Endothelial cell of umbilical vein (primary cell): ENCODE results near the gene RMND1. TPM values are rescaled to one million over a fixed set of nuclear protein-coding genes. Genes with fewer than 3 reads are reported as not detected.

Experiments used
- BruUV-seq: library from RNA; stranded (reverse); fragments of 400-500 nt; replicated peaks from 2 replicates; lab custom pipeline; 2021; lab: Mats Ljungman, UMichigan
- CTCF ChIA-PET: fragments of 300-600, 350-600 bp; sonication (Branson Sonifier 250); formaldehyde crosslinking; loops from one replicate; lab custom pipeline; 2021; ENCODE audit warnings: antibody characterized with exemption, inconsistent platforms; lab: Charles Lee
- POLR2A ChIA-PET: fragments of 300-600, 350-600 bp; sonication (Branson Sonifier 250); formaldehyde crosslinking; loops from one replicate; lab custom pipeline; 2021; ENCODE audit warnings: antibody characterized with exemption, inconsistent platforms; lab: Charles Lee
- DNase-seq: peaks from one replicate; pipeline ENCODE4 v3.0.0-alpha.2; 2011; ENCODE audit warnings: low read depth, low spot score
- FAIRE-seq: peaks from 2 replicates; lab custom pipeline; 2011; peaks lifted over from hg19 to GRCh38; lab: Jason Lieb, UNC
- H2AFZ ChIP-seq: 2 replicates; pipeline ENCODE4 v1.6.0; 2012; ENCODE audit warnings: low read depth, low read length, control low read depth, inconsistent platforms
- H3K27ac ChIP-seq: 2 replicates; pipeline ENCODE4 v1.5.1; 2011; ENCODE audit warnings: low read depth, mild to moderate bottlenecking, control low read depth, low read length, moderate library complexity; ENCODE audit not compliant: insufficient read depth
- H3K27me3 ChIP-seq, 2 experiments: 2 replicates each; pipeline versions ENCODE4 v1.6.0 to v1.6.1; 2011; ENCODE audit warnings: low read length in 2 of 2, mixed read lengths in 1 of 2; ENCODE audit not compliant: control insufficient read depth in 2 of 2, insufficient read depth in 2 of 2
- H3K36me3 ChIP-seq, 2 experiments: 2 replicates in 1 of 2; 3 replicates in 1 of 2; pipeline ENCODE4 v1.5.1; 2011; ENCODE audit warnings: low read length in 2 of 2, mild to moderate bottlenecking in 1 of 2, moderate library complexity in 1 of 2; ENCODE audit not compliant: control insufficient read depth in 2 of 2, insufficient read depth in 2 of 2; ENCODE audit errors: extremely low read depth in 1 of 2
- H3K4me1 ChIP-seq: 3 replicates; pipeline ENCODE4 v1.5.1; 2011; ENCODE audit warnings: mild to moderate bottlenecking, low read length; ENCODE audit not compliant: control insufficient read depth, insufficient read depth; ENCODE audit errors: extremely low read depth
- H3K4me2 ChIP-seq: 2 replicates; pipeline ENCODE4 v1.6.1; 2011; ENCODE audit warnings: low read length, control low read depth, mixed read lengths; ENCODE audit not compliant: insufficient read depth
- H3K4me3 ChIP-seq, 3 experiments: fragments of 200-600 bp in 1 of 3; sonication (generic), shearing (Covaris generic) in 1 of 3; replicated peaks in 1 of 3; 2 replicates each; pipeline ENCODE4 v1.5.1; 2011 to 2016; ENCODE audit warnings: control low read depth in 3 of 3, low read length in 3 of 3, mild to moderate bottlenecking in 2 of 3, inconsistent platforms in 1 of 3, low read depth in 1 of 3, moderate library complexity in 1 of 3; ENCODE audit not compliant: insufficient read depth in 1 of 3
- H3K79me2 ChIP-seq: 2 replicates; pipeline ENCODE4 v1.6.0; 2012; ENCODE audit warnings: low read length, inconsistent platforms; ENCODE audit not compliant: control insufficient read depth, insufficient read depth
- H3K9ac ChIP-seq: replicated peaks from 2 replicates; pipeline ENCODE3; 2011; ENCODE audit warnings: low read length, control low read depth; ENCODE audit not compliant: insufficient read depth; ENCODE audit errors: extremely low read depth
- H3K9me1 ChIP-seq: replicated peaks from 3 replicates; pipeline ENCODE4 v1.6.0; 2011; ENCODE audit warnings: mild to moderate bottlenecking, low read length; ENCODE audit not compliant: control insufficient read depth, insufficient read depth; ENCODE audit errors: extremely low read depth
- H3K9me3 ChIP-seq: replicated peaks from 2 replicates; pipeline ENCODE4 v1.5.1; 2012; ENCODE audit warnings: low read length, inconsistent platforms; ENCODE audit not compliant: control insufficient read depth, insufficient read depth
- H4K20me1 ChIP-seq: replicated peaks from 2 replicates; pipeline ENCODE3; 2011; ENCODE audit warnings: mild to moderate bottlenecking, low read length; ENCODE audit not compliant: control insufficient read depth, insufficient read depth; ENCODE audit errors: extremely low read depth
- CTCF ChIP-seq, 2 donors: IDR thresholded peaks; 1 replicate in 1 of 2; 2 replicates in 1 of 2; pipeline ENCODE4 v1.5.1; 2011; ENCODE audit warnings: low read length in 2 of 2, mild to moderate bottlenecking in 2 of 2, moderate library complexity in 2 of 2, control low read depth in 1 of 2, inconsistent platforms in 1 of 2, low read depth in 1 of 2; ENCODE audit not compliant: insufficient read depth in 1 of 2; ENCODE audit errors: extremely low read depth in 1 of 2
- EZH2 ChIP-seq: IDR thresholded peaks from 2 replicates; pipeline ENCODE4 v1.6.1; 2012; ENCODE audit warnings: borderline replicate concordance, low read depth, mild to moderate bottlenecking, moderate library complexity, low read length, inconsistent platforms; ENCODE audit not compliant: severe bottlenecking
- FOS ChIP-seq: IDR thresholded peaks from 2 replicates; pipeline ENCODE4 v1.6.1; 2011; ENCODE audit warnings: mild to moderate bottlenecking, low read length, moderate library complexity, borderline replicate concordance; ENCODE audit not compliant: insufficient read depth
- GATA2 ChIP-seq: IDR thresholded peaks from 2 replicates; pipeline ENCODE4 v1.7.0; 2011; ENCODE audit warnings: low read depth, mild to moderate bottlenecking, moderate library complexity, mixed read lengths, low read length; ENCODE audit not compliant: insufficient read length, insufficient read depth
- JUN ChIP-seq: IDR thresholded peaks from 2 replicates; pipeline ENCODE4 v1.6.1; 2011; ENCODE audit warnings: borderline replicate concordance, low read depth; ENCODE audit not compliant: insufficient read length, insufficient read depth
- MYC ChIP-seq: IDR thresholded peaks from one replicate; pipeline ENCODE4 v1.6.1; 2011; ENCODE audit warnings: mild to moderate bottlenecking, low read depth, low read length
- POLR2A ChIP-seq: IDR thresholded peaks from 2 replicates; pipeline ENCODE4 v1.6.1; 2012; ENCODE audit warnings: low read depth, mild to moderate bottlenecking, control low read depth, low read length
- POLR2AphosphoS5 ChIP-seq: IDR thresholded peaks from 2 replicates; pipeline ENCODE4 v1.6.1; 2012; ENCODE audit warnings: low read depth, mild to moderate bottlenecking, control low read depth, low read length, moderate library complexity; ENCODE audit not compliant: insufficient read depth
- dilution Hi-C: fragments of 300-500 bp; cut with MboI; formaldehyde crosslinking; loops from one replicate; pipeline ENCODE4 v1.15.0; 2019; ENCODE audit warnings: low sequenced_read_pairs; ENCODE audit not compliant: extremely low pct_ligation_motif_present
- intact Hi-C: fragments of 100-400 bp; cut with micrococcal nuclease; formaldehyde crosslinking; loops from one replicate; pipeline ENCODE4 v1.10.0; 2022
- polyA plus RNA-seq, 4 experiments: library from polyadenylated mRNA; depleted of rRNA in 3 of 4; stranded (reverse) in 3 of 4; unstranded in 1 of 4; fragments of >200 nt; gene quantifications; 2 replicates each; pipeline versions ENCODE4 v1.2.1 to v1.2.3, GENCODE V29; 2011 to 2012; ENCODE audit warnings: missing spikeins in 1 of 4
- total RNA-seq: library from RNA; stranded (reverse); gene quantifications from 2 replicates; pipeline ENCODE4 v1.2.3, GENCODE V29; 2021
- TF ChIP-seq, protein P1 (sequence below): IDR thresholded peaks from 2 replicates; pipeline ENCODE4 v1.6.1; 2011; ENCODE audit not compliant: insufficient read depth, insufficient read length

The RMND1 gene
- total and polyA plus RNA-seq, 2 donors (not counting 3 experiments of a cell fraction or from before 2014, with no cell fraction given) = 6.3 to 21.4 TPM

DNA sequence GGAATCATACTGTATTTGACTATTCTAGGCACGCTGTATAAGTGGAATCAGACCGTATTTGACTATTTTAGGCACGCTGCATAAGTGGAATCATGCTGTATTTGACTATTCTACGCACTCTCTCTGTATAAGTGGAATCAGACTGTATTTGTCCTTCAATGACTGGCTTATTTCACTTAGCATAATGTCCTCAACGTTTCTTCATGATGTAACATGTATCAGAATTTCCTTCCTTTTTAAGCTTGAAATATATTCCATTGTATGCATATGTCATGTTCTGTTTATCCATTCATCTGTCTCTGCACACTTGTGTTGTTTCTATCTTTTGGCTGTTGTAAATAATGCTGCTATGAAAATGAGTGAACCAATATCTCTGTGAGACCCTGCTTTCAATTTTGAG, 47.6 kb upstream of the RMND1 start:
- dilution Hi-C loops (no loop called here), intact Hi-C loops (no loop called here)
- Histone ChIP-seq H3K27ac (no peak overlapping the region), H3K4me3 (no peak overlapping the region), H3K9ac (no peak overlapping the region), H3K79me2 (no peaks in the 10 kb centered on the region), H3K4me1 (peaks cover 14% of the 10 kb centered on the region), H3K9me3 (no peaks in the 10 kb centered on the region), H3K4me2 (no peak overlapping the region), H2AFZ (no peak overlapping the region), H4K20me1 (no peaks in the 10 kb centered on the region), H3K27me3 (no peaks in the 10 kb centered on the region), H3K36me3 (no peaks in the 10 kb centered on the region), H3K9me1 (no peaks in the 10 kb centered on the region)
- no peak for DNase-seq
- TF ChIP-seq POLR2A (no peak), MYC (no peak), GATA2 (no peak), EZH2 (no peak), POLR2AphosphoS5 (no peak), CTCF (IDR thresholded peaks at IDR 0.05; ENCODE audit: extremely low read depth in 1 of 2, insufficient read depth in 1 of 2, low read depth in 1 of 2, low read length in 2 of 2) (no peak), FOS (no peak), JUN (no peak)
- TF ChIP-seq, protein P1, sequence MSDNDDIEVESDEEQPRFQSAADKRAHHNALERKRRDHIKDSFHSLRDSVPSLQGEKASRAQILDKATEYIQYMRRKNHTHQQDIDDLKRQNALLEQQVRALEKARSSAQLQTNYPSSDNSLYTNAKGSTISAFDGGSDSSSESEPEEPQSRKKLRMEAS = no peak
- ChIA-PET CTCF (no interaction called here), POLR2A (no interaction called here)
- no TSS peak for BruUV-seq
- no peak for FAIRE-seq
